NOMO-1 treated with DMSO at 0.1 percent for 48 hours (cell line): ENCODE results near the gene PKP4.
A peak's percentile ranks its signal among the peaks of the same experiment; 100 is the strongest.
"Not testable (repeated sequence)": the region's sequence is repeated elsewhere in the genome, so short reads cannot be mapped to it uniquely, and the experiment has no call there.

Experiments
- DNase-seq: peaks from one replicate; lab custom pipeline; 2025; ENCODE audit not compliant: unreplicated experiment; lab: John Stamatoyannopoulos, UW

PKP4 gene

DNA sequence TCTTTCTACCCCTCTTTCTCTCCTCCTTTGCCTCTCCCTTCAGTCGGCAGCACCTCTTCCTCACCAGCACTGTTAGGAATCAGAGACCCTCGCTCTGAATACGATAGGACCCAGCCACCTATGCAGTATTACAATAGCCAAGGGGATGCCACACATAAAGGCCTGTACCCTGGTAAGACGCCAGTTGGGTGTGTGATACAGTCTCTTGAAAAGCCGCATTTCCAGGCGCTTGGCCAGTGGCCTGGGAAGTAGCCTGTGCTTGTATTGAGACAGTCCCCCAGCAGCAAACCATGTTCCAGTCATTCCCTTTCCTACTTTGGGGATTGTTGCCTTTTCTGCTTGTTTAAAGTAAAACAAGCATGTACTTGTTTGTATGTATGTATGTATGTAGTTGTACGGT lies 219.9 kb downstream of the PKP4 start:
- no peak for DNase-seq

GRCh38 chr2:158677542-158677941 lies 220.8 kb downstream of the PKP4 start:
- no peak for DNase-seq

- no peak for DNase-seq
Measured at GRCh38 chr2:158681816-158682215, 225.1 kb downstream of the PKP4 start.

GRCh38 chr2:158685646-158686045 lies 228.9 kb downstream of the PKP4 start:
- no peak for DNase-seq

DNA sequence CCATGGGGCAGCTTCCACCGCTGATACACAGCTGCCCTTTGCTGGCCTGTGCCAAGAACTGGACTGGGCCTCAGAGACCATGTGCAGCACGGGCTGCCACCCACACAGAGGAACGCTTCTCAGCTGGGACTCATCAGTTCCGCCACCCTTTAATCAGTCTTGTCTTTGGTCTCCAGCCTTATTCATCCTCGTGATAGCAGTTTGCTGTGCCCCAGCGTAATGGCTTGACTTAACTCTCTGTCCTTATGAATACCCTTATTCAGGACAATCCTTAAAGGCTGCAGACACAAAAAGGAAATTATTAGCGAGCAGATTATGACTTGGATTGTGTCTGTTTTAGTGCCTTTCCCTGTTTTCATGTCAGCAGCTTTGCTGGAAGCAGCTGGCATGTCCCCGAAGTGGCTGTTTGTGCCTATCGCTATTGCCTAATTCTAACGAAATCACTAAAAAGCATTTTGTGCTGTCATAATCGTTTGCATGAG lies 229.5 kb downstream of the PKP4 start:
- DNase-seq: no peak

DNA sequence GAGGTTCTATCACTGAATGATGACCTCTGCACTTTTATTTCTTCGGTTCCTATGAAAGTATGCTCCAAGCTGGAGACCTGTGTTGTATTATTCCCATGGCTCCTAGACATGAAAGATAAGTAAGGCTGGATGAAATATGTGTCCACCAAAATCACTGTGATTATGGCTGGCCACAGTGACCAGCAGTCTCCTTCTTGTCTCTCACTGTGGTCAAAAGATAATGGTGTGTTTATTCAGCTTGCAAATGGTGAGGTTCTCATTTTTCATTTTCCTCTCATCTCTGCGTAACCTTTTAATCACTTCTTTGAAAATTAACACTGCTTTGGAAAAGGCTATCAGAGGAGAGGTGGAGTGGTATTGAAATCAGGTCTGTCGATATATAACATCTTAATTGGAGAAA lies 230.6 kb downstream of the PKP4 start:
- DNase-seq: no peak

- peak; percentile 0 for DNase-seq
Measured at GRCh38 chr2:158688721-158689120, 232.0 kb downstream of the PKP4 start.

DNA sequence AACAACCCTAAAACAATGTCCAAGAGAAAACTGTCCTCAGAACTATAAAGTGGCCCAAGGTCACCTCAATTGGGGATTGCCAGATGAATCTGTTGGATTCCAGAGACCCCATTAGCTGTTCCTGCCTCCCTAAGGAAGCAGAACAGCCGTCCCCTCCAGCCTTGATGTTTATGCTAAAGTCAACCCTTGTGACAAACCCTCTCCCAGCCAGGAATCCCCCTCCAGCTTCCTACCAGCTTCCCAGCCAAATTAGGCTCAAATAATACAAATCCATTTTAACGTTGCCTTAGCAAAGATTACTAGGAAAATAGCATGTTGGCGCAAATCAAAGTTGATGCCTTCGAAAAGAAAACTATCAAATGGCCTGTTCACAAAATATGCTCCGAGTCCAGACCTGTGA lies 232.6 kb downstream of the PKP4 start:
- no peak for DNase-seq

GRCh38 chr2:158690823-158691222 lies 234.1 kb downstream of the PKP4 start:
- no peak for DNase-seq

DNA sequence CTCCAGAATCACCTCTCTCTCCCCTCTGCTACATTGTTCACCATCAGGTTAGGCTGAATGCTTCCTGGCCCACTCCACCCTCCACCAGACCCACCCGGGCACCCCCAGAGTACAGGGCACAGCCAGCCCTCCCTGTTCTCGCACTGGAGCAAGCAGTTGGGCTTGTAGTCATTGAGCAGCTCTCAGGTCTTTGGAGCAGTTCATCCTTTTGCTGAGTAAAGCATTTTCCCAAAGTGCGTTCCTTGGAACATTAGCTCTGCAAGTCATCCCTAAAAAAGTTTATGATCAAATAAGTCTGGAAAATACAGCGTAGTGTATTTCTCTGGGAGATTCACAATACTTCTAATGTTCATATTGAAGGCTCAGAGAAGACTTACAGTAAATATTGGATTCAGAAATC lies 234.9 kb downstream of the PKP4 start:
- DNase-seq: no peak

- peak; percentile 40 for DNase-seq
Measured at GRCh38 chr2:158692372-158693103, 235.8 kb downstream of the PKP4 start.

GRCh38 chr2:158693476-158693875 lies 236.7 kb downstream of the PKP4 start:
- no peak for DNase-seq

GRCh38 chr2:158695305-158695704 lies 238.6 kb downstream of the PKP4 start:
- peak; percentile 56 for DNase-seq

GRCh38 chr2:158695744-158696143 lies 239.0 kb downstream of the PKP4 start:
- DNase-seq: not testable (repeated sequence)

GRCh38 chr2:158699323-158699722 lies 242.6 kb downstream of the PKP4 start:
- no peak for DNase-seq

DNA sequence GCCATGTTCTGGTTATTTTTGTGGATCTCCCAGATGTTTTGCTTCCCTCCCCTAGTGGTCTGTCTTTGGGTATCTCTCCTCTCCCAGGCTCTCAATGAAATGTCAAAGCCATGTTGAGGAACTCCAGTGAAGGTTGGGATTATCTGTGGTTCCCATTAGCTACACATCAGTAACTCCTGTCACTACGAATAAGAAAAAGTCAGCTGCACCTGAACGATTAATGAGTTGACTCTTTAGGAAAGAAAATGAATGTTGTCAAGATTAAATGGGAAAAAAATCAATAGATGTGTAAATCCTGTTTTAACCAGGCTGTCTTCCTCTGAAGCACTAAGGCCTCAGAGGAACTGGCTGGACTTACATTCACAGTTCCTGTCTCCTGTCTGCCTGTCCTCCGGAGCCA lies 244.3 kb downstream of the PKP4 start:
- no peak for DNase-seq

GRCh38 chr2:158702740-158703139 lies 246.0 kb downstream of the PKP4 start:
- DNase-seq: no peak

DNA sequence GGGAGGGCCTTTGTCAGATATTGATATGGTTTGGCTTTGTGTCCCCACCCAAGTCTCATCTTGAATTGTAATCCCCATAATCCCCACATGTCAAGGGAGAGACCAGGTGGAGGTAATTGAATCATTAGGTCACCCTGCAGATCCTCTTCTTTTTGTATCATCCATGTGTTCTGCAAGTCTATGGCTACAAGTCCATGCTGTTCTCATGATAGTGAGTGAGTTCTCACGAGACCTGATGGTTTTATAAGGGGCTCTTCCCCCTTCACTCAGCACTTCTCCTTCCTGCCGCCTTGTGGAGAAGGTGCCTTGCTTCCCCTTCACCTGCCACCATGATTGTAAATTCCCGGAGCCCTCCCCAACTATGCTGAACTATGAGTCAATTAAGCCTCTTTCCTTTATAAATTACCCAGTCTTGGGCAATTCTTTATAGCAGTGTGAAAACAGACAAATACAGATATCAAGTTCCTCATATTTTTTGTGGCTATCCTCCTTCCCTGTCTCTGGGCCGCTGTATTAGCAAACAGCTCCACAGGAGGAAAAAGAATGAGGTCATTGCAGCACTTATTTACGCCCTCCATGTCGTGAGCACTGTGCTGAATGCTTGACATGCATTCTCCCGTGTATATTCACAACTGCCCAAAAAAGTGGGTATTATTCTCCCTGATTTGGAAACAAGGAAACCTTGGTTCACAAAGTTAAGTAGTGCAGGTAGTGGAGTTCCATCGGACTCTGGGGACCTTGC lies 248.1 kb downstream of the PKP4 start:
- DNase-seq: peak; percentile 17

GRCh38 chr2:158712791-158713522 lies 256.2 kb downstream of the PKP4 start:
- no peak for DNase-seq

DNA sequence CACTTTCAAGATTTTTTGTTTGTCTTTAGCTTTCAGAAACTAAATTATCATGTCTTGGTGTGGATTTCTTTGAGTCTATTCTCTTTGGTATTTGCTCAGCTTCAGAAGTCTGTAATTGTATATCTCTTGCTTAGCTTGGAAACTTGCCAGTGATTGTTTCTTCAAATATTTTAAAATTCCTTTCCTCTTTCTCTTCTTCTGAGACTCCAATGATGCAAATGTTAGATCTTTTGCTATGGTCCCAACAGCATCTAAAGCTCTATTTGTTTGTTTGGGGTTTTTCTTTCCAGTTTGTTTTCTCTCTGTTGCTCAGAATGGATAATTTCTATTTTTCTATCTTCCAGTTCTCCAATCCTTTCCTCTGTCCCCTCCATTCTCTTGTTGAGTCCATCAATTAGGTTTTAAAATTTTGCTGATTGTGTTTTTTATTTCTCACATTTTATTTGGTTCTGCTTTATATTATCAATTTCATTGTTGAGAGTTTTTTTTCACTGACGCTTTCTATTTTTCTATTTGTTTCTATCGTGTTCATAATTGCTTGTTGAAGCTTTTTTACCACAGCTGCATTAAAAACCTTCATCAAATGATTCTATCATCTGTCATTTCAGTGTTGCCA lies 256.9 kb downstream of the PKP4 start:
- no peak for DNase-seq

DNA sequence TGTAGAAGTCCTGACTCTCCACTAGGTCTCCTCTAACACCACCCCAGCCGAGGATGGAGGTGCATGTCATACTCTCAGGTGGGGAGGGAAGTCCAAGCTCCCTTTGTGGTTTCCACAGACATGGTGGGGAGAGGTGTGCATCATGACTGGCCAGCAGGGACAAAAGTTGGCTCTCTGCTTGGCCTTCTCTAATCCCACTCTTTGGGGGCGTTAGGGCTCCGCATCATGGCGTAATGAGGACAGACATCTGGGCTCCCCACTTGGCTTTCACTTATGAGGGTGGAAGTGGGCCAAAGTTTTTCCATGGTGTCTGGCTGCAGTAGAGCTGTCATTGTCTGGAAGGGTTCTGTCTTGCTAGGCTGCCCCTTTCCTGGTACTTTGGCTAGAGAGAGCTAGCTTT lies 257.7 kb downstream of the PKP4 start:
- DNase-seq: no peak
